Lower leg skin (tissue), 4 donors: ENCODE data around the gene SCP2. TPM values are rescaled to one million over a fixed set of nuclear protein-coding genes. Genes with fewer than 3 reads are reported as not detected.

ENCODE experiments used
- DNase-seq, 2 donors: peaks; one replicate each; pipeline ENCODE4 v3.0.0-alpha.2; 2019; ENCODE audit warnings: low spot score in 2 of 2
- H3K4me3 ChIP-seq: fragments of 200-600 bp; sonication (generic); 2 replicates; pipeline ENCODE4 v1.5.1; 2017; ENCODE audit warnings: mild to moderate bottlenecking, low read depth; ENCODE audit not compliant: poor library complexity, severe bottlenecking
- CTCF ChIP-seq, 3 donors: fragments of 450-650 bp; IDR thresholded peaks; one replicate each; pipeline ENCODE4 v1.5.1; 2016; ENCODE audit warnings: antibody characterized with exemption in 3 of 3, mild to moderate bottlenecking in 3 of 3, moderate library complexity in 2 of 3
- POLR2A ChIP-seq, 2 donors: fragments of 450-650 bp; IDR thresholded peaks; one replicate each; pipeline ENCODE4 v1.6.1; 2016 to 2017; ENCODE audit warnings: antibody characterized with exemption in 2 of 2, mild to moderate bottlenecking in 1 of 2, moderate library complexity in 1 of 2
- WGBS, 2 donors: methylation state at CpG; one replicate each; pipeline ENCODE4 v1.1.5; 2018; 5-methylcytosine and 5-hydroxymethylcytosine counted together
- intact Hi-C: fragments of 100-400 bp; cut with DNase I; formaldehyde crosslinking; loops from one replicate; pipeline ENCODE4 v1.15.0; 2023; ENCODE audit warnings: low total_unique reads
- total RNA-seq, 4 donors: library from RNA; depleted of rRNA; stranded (reverse); fragments of >200 nt; gene quantifications; one replicate each; pipeline ENCODE4 v1.1.0, GENCODE V29; 2016

The SCP2 gene
- total RNA-seq, 4 donors from 2014 or later, result 79.4 to 124 (median 106) TPM

- no peak for TF ChIP-seq CTCF (IDR thresholded peaks at IDR 0.05)
- no peak for TF ChIP-seq POLR2A (IDR thresholded peaks at IDR 0.05)
Measured at GRCh38 chr1:53061859-53062707, 135.0 kb downstream of the SCP2 start, which contains the start of gene PODN. TSS of gene PODN (plus strand) at chr1:53062213. CDS start at chr1:53069856, 7,643 bp downstream.

GRCh38 chr1:53062708-53063591, 135.9 kb downstream of the SCP2 start:
- intact Hi-C loops, result loop anchor here (10.0 kb wide), 1 partner anchor 48 kb away; no protein-coding TSS in a partner anchor
- H3K4me3 ChIP-seq, result peak overlapping the region; percentile 35
- 25 to 26% methylated on average over 50 to 55 of the region's 61 CpGs for WGBS, 2 donors
- TF ChIP-seq CTCF (IDR thresholded peaks at IDR 0.05) (no peak), POLR2A (IDR thresholded peaks at IDR 0.05) (no peak)
- DNase-seq, result peak; percentile 12 to 86

More at GRCh38 chr1:53061859-53062707, 135.0 kb downstream of the SCP2 start, which contains the start of gene PODN:
- peak within 1 kb of the TSS; percentile 35 for H3K4me3 ChIP-seq
- WGBS, 2 donors, result 1 to 3% methylated on average over 40 to 45 of the region's 73 CpGs
- peak; percentile 37 to 88 for DNase-seq
- intact Hi-C loops, result loop anchor here (10.0 kb wide), 1 partner anchor 47 kb away; no protein-coding TSS in a partner anchor

GRCh38 chr1:53063744-53064515, 136.9 kb downstream of the SCP2 start:
- TF ChIP-seq POLR2A (IDR thresholded peaks at IDR 0.05) (no peak), CTCF (IDR thresholded peaks at IDR 0.05) (no peak)
- peak in 1 of 2 donors; percentile 12 for DNase-seq
- intact Hi-C loops, result loop anchor here (10.0 kb wide), 1 partner anchor 49 kb away; no protein-coding TSS in a partner anchor
- 91 to 92% methylated on average over 9 of the region's 9 CpGs for WGBS, 2 donors
- no peak overlapping the region for H3K4me3 ChIP-seq

GRCh38 chr1:53065391-53065790, 138.3 kb downstream of the SCP2 start:
- no peak for TF ChIP-seq CTCF (IDR thresholded peaks at IDR 0.05)
- no peak for TF ChIP-seq POLR2A (IDR thresholded peaks at IDR 0.05)
- no peak overlapping the region for H3K4me3 ChIP-seq
- DNase-seq, result peak in 1 of 2 donors; percentile 68
- intact Hi-C loops, result loop anchor here (10.0 kb wide), 1 partner anchor 51 kb away; no protein-coding TSS in a partner anchor
- WGBS, 2 donors, result 91 to 95% methylated on average over 7 of the region's 7 CpGs

GRCh38 chr1:53066488-53066887, 139.4 kb downstream of the SCP2 start:
- intact Hi-C loops, result loop anchor here (10.0 kb wide), 1 partner anchor 52 kb away; no protein-coding TSS in a partner anchor
- TF ChIP-seq POLR2A (IDR thresholded peaks at IDR 0.05) (no peak), CTCF (IDR thresholded peaks at IDR 0.05) (no peak)
- H3K4me3 ChIP-seq, result no peak overlapping the region
- 73 to 78% methylated on average over 6 of the region's 6 CpGs for WGBS, 2 donors
- DNase-seq, result no peak
